Nephron (organoid): ENCODE results near the gene GRIK4.
A peak's percentile ranks its signal among the peaks of the same experiment; 100 is the strongest.
"Not testable (repeated sequence)": the region's sequence is repeated elsewhere in the genome, so short reads cannot be mapped to it uniquely, and the experiment has no call there.

Experiments
- H3K27ac Mint-ChIP-seq, 3 experiments: 2 replicates each; pipeline ENCODE4 v1.8.0; 2020; ENCODE audit warnings: mixed read lengths in 3 of 3, mild to moderate bottlenecking in 2 of 3, moderate library complexity in 1 of 3
- H3K27me3 Mint-ChIP-seq: 2 replicates; pipeline ENCODE4 v1.8.0; 2021; ENCODE audit warnings: low read depth, mild to moderate bottlenecking, moderate library complexity, mixed read lengths
- H3K36me3 Mint-ChIP-seq: 2 replicates; pipeline ENCODE4 v1.8.0; 2020; ENCODE audit warnings: low read depth, mixed read lengths
- H3K4me1 Mint-ChIP-seq: 2 replicates; pipeline ENCODE4 v1.8.0; 2020; ENCODE audit warnings: mixed read lengths
- H3K4me3 Mint-ChIP-seq, 3 experiments: 2 replicates each; pipeline ENCODE4 v1.8.0; 2020; ENCODE audit warnings: mild to moderate bottlenecking in 3 of 3, mixed read lengths in 3 of 3, moderate library complexity in 2 of 3
- H3K9me3 Mint-ChIP-seq: 2 replicates; pipeline ENCODE4 v1.8.0; 2020; ENCODE audit warnings: mixed read lengths
- TF ChIP-seq, protein P1 (sequence below), 3 experiments: fragments of 200-600 bp; sonication (generic); IDR thresholded peaks; one replicate each; pipeline ENCODE4 v1.5.0; 2021; ENCODE audit warnings: antibody characterized with exemption in 3 of 3; ENCODE audit not compliant: unreplicated experiment in 3 of 3

The GRIK4 gene

DNA sequence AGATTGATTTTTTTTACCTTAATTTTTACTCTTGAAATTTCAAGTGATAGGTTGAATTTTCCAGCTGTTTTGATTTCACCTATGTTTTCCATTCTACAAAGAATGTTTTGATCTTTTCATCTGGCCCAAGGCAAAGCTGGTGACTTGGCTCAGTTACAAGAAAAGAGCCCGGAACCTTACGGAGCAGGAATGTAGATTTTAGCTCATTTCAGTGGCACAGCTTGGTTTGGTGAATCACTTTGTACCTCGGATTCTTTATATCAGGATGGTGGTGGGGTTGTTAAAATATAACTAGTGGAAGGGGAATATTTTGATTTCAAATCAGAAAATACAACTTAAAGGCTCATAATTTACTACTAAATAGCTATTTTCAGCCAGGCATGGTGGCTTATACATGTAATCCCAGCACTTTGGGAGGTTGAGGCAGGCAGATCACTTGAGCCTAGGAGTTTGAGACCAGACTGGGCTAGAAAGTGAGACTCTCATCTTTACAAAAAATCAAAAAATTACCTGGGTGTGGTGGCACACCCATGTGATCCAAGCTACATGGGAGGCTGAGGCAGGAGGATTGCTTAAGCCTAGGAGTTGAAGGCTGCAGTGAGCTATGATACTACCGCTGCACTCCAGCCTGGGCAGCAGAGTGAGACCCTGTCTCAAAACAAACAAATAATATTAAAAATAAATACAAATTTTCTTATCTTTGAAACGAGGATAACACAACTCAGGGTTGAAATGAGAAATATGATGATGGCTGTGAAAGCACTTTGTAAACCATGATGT lies 9.4 kb upstream of the GRIK4 start:
- H3K27me3 Mint-ChIP-seq, result peaks cover 4% of the 10 kb centered on the region
- no peak overlapping the region for H3K4me3 Mint-ChIP-seq
- H3K9me3 Mint-ChIP-seq, result no peaks in the 10 kb centered on the region
- H3K36me3 Mint-ChIP-seq, result no peaks in the 10 kb centered on the region
- H3K4me1 Mint-ChIP-seq, result peaks cover 6% of the 10 kb centered on the region
- TF ChIP-seq, protein P1, sequence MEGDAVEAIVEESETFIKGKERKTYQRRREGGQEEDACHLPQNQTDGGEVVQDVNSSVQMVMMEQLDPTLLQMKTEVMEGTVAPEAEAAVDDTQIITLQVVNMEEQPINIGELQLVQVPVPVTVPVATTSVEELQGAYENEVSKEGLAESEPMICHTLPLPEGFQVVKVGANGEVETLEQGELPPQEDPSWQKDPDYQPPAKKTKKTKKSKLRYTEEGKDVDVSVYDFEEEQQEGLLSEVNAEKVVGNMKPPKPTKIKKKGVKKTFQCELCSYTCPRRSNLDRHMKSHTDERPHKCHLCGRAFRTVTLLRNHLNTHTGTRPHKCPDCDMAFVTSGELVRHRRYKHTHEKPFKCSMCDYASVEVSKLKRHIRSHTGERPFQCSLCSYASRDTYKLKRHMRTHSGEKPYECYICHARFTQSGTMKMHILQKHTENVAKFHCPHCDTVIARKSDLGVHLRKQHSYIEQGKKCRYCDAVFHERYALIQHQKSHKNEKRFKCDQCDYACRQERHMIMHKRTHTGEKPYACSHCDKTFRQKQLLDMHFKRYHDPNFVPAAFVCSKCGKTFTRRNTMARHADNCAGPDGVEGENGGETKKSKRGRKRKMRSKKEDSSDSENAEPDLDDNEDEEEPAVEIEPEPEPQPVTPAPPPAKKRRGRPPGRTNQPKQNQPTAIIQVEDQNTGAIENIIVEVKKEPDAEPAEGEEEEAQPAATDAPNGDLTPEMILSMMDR (IDR thresholded peaks at IDR 0.05; ENCODE audit: unreplicated experiment in 3 of 3), result no peak
- H3K27ac Mint-ChIP-seq, result no peak overlapping the region

DNA sequence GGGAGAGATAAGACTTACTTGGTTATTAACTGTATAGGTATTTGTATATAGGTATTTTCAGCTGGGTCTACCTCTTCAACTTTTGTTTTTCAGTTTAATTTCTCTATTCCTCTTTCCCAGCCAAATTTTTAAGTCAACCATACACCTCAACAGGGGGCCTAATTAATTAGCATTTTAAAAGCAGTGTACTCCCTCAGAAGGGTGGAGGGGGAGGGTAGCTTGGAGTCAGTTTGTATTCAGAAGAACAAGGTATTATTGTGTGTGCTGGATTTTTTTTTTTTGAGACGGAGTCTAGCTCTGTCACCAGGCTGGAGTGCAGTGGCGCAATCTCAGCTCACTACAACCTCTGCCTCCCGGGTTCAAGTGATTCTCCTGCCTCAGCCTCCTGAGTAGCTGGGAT lies 8.0 kb upstream of the GRIK4 start:
- H3K4me1 Mint-ChIP-seq, H3K4me3 Mint-ChIP-seq, H3K9me3 Mint-ChIP-seq: not testable (repeated sequence)

DNA sequence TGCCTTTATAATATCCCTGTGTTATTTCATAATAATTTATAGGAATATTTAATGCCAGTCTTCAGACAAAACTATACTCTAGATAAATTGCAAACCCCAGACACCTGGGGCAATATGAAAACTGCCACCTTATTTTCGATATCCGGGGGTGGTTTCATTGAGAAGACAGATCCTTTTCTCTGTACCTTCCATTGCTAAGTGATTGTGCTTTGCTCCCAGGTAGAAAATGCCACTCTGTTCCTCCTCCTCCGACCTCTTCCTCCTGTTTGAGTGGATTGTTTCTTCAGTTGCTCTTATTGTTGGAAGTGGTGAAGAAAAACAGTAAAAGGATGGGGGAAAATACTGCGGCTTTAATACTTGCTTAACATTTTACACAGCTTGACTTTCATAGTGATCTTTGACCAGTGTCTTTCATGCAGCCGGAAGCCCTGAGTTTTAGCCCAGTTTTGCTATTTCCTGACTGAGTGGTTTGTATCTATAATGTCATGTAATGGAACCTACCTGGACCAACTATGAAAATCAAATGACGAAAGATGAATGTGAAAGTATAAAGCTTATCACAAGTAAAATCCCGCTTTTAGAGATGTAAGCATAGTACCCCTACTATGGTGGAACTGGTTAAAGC lies 5.6 kb upstream of the GRIK4 start:
- Mint-ChIP-seq H3K4me3 (no peak overlapping the region), H3K4me1 (no peaks in the 10 kb centered on the region), H3K27ac (no peak overlapping the region), H3K36me3 (no peaks in the 10 kb centered on the region), H3K9me3 (no peaks in the 10 kb centered on the region), H3K27me3 (peaks cover 29% of the 10 kb centered on the region)
- TF ChIP-seq, protein P1 (IDR thresholded peaks at IDR 0.05; ENCODE audit: unreplicated experiment in 3 of 3), result no peak

More for the DNA sequence above, 8.0 kb upstream of the GRIK4 start:
- H3K27ac Mint-ChIP-seq, H3K36me3 Mint-ChIP-seq: not testable (repeated sequence)
- peaks cover 12% of the 10 kb centered on the region for H3K27me3 Mint-ChIP-seq

DNA sequence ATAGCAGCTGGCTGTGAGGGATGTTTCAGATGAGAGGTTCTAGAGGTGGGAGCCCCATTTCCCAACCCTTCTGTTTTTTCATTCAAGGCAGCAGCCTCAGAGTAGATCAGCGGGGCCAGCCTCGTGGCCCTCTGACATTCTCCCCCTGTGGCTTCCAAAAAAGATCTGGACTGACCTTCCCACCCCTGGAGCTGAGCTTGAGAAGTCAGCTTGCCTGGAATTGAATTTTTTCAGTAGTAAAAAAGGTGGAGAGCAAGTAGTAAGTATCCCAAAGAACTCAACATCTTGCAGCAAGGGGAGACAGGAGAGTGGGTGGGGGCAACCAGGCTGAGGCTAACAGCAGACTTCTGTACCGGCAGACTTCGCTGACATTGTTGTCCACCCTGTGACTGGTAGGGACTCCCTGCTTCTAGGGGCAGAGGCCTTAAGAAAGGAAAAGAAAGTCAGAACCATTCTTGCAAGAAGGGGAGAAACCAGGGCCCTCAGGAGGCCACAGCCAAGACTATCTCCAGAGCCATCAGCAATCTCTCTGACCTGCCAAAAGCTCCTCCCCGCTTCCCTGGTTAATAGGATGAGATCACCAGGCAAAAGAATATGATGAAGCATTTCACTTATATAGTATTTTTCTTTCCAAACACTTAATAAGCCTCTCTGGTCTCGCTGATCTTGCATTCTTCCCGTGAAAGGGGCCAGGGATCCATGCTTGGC lies 2.0 kb upstream of the GRIK4 start:
- TF ChIP-seq, protein P1 (IDR thresholded peaks at IDR 0.05; ENCODE audit: unreplicated experiment in 3 of 3), result no peak
- no peak overlapping the region for H3K27ac Mint-ChIP-seq
- peak overlapping the region; percentile 53 to 81 (median 79) for H3K4me3 Mint-ChIP-seq
- no peaks in the 10 kb centered on the region for H3K36me3 Mint-ChIP-seq
- H3K4me1 Mint-ChIP-seq, result no peaks in the 10 kb centered on the region
- H3K9me3 Mint-ChIP-seq, result no peaks in the 10 kb centered on the region
- peaks cover 39% of the 10 kb centered on the region for H3K27me3 Mint-ChIP-seq

DNA sequence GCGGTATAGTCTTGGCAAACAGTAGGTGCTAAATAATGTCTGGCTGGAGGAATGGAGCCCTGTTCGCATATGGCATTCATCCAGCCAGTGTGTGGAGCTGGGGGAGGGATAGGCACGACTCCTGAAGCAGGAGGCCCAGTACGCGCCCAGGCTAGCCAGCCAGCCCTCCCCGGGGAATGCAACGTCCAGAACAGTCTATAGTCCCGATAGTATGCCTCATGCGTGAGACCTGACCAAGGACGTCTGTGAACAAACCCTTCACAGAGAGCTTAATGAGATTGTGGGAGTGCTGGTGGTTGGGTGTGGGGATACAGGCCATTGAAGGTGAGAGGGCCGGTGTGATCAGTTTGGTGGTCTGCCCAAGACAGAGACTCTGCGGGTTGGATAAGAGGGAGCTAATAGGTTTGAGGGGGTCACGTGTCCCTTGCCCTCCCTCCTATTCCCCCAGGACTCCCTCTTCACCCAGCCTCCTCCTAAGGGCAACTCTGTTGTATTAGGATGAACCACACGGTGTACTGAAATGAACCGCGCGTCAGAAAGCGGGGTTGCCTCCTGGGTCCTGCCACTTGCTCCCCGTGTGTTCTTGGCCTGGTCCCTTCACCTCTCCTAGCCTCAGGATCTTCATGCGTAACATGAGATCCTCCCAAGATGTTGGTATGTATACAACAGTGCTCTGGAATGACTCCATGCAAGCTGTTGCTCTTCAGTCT lies 987 bp upstream of the GRIK4 start:
- H3K27me3 Mint-ChIP-seq, result peaks cover 49% of the 10 kb centered on the region
- no peaks in the 10 kb centered on the region for H3K36me3 Mint-ChIP-seq
- no peaks in the 10 kb centered on the region for H3K9me3 Mint-ChIP-seq
- peak overlapping the region in 1 of 3 experiments; percentile 14 for H3K27ac Mint-ChIP-seq
- TF ChIP-seq, protein P1 (IDR thresholded peaks at IDR 0.05; ENCODE audit: unreplicated experiment in 3 of 3), result no peak
- H3K4me3 Mint-ChIP-seq, result peak overlapping the region; percentile 59 to 79 (median 75)
- no peaks in the 10 kb centered on the region for H3K4me1 Mint-ChIP-seq
